GM19372 (cell line): ENCODE measurements around the gene MARF1.
"Not testable (repeated sequence)": the region's sequence is repeated elsewhere in the genome, so short reads cannot be mapped to it uniquely, and the experiment has no call there.

Experiments used
- ATAC-seq: cut with Tn5 transposase; IDR thresholded peaks from one replicate; pipeline ENCODE4 v1.9.1; 2021; ENCODE audit warnings: mild to moderate bottlenecking, low read depth, moderate library complexity; ENCODE audit not compliant: unreplicated experiment

The MARF1 gene

DNA sequence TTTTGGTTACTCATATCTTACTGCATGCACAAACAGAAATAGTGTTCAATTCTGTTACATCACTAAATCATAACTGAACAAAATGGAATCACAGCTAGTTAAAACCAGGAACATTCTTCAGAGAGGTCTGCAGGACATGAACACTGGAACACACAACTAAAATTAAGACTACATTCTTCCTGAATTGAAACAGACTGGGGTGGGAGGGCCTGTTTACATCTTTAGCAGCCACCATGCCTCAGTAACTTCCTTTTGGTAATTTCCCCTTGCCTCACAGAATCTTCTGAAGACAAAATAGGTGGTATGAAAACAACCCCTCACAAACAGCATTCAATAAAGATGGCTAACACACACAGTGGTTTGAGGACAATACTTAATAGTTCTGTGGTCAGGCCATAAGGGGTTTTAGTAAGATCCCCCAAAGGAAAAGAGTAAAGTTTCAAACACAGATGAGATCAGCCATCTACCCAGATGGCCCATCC, 6.5 kb downstream of the MARF1 start:
- no peak for ATAC-seq

GRCh38 chr16:15635926-15636325, 7.0 kb downstream of the MARF1 start:
- ATAC-seq: no peak

GRCh38 chr16:15631730-15632409, 11.1 kb downstream of the MARF1 start:
- ATAC-seq: no peak

GRCh38 chr16:15621889-15622288, 21.1 kb downstream of the MARF1 start:
- ATAC-seq: no peak

GRCh38 chr16:15621456-15621855, 21.5 kb downstream of the MARF1 start:
- no peak for ATAC-seq

DNA sequence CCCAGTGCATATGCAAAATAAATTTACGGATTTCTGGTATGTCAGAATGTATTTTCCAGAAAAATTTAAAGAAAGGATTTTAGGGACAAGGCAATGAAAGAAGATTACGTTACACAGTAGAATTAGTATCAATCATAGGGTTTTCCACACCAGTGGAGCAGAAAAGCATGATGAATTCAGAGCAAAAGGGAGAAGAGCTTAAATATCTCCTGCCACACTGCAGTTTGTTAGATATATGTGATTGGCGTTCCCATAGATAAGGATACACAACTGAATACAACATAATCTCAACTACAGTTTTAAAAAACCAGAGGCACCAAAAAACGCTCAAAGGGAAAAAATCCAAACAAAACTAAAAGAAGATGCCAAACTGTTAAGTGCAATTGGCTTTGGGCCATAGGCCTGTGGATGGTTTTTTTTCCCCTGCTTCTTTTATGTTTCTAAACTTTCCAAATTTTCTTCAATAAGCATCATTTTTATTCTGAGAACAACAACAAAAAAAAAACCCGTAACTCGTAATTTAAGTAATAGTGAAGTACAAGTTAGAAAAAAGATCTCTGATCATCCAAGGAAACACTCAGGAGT, 22.3 kb downstream of the MARF1 start:
- ATAC-seq: no peak

DNA sequence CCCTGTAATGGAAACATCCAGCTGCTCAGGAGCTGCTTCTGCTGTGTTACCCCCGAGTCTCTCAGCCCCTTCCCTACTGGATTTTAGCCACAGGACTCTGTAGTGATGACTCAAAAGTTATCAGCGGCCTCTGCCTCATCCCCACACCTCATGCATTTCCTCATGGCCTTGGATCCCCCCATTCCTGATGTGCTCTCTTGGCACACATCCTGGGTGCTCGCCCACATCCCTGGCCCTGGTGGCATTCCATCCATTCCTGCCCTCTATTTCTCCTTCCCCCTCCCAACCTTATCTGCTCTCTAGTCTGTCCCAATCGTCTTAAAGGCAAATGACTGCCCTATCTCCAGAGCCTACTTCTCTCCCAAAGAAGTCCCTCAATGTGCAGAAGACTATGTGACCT, 24.6 kb downstream of the MARF1 start:
- ATAC-seq: no peak

- no peak for ATAC-seq
Observed at GRCh38 chr16:15617901-15618300, 25.1 kb downstream of the MARF1 start.

DNA sequence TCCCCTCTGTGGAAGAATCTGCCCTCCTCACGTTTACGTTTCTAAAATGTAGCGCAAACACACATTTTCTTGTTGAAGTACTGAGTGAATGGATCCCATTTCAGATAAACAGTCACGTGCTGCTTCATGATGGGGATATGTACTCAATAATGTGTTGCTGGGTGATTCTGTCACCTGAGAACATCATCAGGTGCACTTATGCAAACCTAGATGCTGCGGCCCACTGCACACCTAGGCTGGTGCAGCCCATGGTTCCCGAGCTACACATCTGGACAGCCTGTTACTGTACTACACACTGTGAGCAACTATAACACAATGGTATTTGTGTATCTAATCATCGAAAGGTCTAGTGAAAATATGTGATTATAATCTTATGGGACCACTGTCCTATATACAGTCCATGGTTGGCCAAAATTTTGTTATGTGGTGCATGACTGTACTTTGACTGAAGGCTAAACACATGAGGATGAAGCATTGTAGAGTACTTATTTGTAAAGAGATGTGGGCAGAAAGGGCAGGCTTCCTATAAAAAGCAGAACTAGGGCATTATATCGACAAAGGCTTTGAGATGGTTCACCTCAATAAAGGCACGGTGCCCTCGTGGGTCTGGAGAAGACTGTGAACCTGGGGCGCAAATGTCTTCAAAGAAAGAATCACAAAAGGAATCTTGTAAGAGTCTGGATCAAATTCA, 26.3 kb downstream of the MARF1 start:
- no peak for ATAC-seq

DNA sequence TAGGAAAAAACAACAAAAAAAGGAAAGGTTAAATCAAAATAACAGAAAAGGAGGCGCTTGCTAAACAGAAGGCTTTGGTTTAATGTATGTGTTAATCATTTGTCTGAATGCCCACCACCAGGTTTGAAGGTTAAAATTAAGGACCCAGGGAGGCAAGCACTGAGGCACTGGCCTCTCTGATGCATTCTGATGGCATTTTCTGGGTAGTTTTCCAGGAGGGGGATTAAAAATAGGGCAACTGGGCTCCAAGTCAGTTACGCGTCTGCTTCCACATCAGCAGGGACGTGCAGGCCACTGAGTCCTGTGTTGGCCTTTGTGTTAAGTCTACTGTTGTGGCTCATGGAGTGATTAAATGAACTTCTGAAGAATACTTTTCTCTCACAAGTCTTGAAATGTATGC, 26.9 kb downstream of the MARF1 start:
- ATAC-seq: no peak

GRCh38 chr16:15613676-15614075, 29.3 kb downstream of the MARF1 start:
- ATAC-seq: no peak

DNA sequence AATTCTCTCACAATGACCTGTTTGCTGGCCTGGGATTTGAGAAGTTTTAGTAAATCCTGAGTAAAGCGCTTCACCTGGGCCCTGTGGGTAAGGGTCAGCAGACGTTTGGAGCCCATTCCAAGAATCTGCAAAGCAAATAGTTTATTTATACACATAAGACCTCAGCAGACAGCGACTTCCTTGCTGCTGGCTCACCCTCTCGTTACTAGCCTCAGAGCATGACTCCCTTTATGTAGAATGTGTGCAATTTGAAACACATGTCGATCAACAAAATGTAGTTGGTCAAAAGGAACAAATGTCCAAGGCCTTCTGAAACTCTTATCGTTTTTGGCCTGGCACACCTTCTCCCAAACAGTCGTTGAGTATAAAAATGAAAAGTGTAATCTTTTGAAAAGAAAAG, 31.3 kb downstream of the MARF1 start:
- ATAC-seq: no peak

DNA sequence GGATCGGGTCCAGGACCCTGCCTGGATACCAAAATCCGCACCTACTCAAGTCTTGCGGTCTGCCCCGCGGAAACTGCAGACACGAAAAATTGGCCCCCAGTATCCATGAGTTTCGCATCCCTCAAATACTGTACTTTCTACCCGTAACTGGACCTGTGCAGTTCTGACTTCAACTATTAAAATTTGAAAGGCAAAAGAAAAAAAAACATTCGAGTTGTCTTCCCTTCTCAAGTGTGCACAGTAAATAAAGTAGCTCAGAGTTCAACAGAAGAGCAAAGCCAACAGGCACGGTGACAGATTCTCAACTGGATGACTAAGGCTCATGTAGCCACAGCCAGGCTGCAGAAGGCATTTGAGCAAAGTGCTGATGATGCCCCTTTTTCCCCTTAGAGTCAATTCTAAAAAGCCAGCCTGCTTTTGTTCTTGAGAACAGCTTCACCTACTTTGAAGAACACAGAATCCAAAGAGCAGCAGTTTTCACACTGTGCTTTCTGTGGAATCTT, 32.5 kb downstream of the MARF1 start:
- no peak for ATAC-seq

- ATAC-seq: no peak
Observed at GRCh38 chr16:15609286-15609649, 33.7 kb downstream of the MARF1 start.

GRCh38 chr16:15608398-15609285, 34.3 kb downstream of the MARF1 start:
- ATAC-seq: no peak

DNA sequence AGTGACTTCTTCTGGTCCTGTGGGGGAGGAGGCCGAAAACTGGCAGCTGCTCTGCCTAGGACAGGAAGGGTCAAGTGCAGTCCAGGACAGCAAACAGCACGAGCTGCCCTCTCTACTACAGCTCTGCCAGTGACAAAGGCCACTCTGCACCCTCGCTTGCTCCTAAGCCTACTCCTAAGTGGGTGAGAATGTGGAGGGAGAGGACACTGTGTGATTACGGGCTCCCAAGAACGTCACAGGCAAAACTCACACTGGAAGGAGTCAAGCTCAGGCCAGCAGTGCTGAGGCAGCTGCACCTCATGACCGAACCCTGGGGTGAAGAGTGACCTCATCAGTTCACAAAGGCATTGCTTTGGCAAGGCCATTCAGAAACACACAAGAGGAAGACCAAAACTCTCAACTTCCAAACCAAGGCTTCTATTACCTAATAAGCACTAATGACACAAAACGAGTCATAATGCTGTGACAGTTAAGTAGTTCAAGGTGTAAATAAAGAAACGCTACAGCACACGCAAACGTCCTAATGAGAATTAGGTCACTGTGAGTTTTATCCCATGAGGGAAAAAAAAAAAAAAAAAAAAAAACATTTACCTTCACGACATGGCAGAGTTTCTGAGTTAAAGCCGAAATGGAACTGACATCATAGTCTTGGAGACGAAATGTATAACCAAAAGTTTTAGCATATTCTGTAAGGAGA, 35.1 kb downstream of the MARF1 start:
- no peak for ATAC-seq

GRCh38 chr16:15607221-15607699, 35.7 kb downstream of the MARF1 start:
- not testable (repeated sequence) for ATAC-seq

GRCh38 chr16:15606518-15607220, 36.3 kb downstream of the MARF1 start:
- no peak for ATAC-seq

DNA sequence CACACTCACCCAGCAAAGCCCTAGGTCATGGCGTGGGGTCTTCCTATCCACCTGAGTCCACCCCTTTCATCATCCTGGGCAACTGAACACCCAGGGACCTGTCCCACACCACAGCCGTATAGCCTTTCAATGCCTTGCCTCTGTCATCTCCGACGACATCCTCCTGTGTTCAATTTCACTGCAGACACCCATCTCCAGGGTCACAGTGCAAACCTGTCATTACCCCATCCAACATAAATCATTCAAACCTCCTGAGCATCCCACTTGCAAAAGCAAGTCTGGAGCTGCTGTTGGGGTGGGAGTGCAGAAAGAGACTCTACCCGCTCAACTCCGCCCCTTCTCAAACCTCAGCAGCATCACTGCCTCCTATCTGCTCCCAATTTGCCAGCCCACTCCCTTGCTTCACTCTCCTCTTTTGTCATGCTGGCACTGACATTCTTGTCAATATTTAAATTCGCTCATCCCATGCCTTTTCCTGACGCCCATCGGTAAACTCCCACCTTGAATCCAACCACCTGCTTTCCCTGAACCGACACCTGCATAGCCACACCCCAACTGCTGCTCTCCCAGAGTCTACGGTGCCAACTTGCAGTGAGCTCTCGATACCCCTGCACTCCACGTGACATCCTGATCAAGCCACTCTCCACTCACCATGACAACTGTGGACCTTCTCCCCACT, 37.0 kb downstream of the MARF1 start:
- no peak for ATAC-seq
